SK-N-SH (cell line): Measurements from ENCODE around the gene PPM1E. TPM values are rescaled to one million over a fixed set of nuclear protein-coding genes. Genes with fewer than 3 reads are reported as not detected.

ENCODE experiments used
- CTCF ChIA-PET: fragments of 300-600, 350-600 bp; formaldehyde crosslinking; extraction: SDS; loops from one replicate; lab custom pipeline; 2021; lab: Yijun Ruan, JAX
- POLR2A ChIA-PET: fragments of 350-600 bp; sonication (Branson Sonifier 250); formaldehyde crosslinking; extraction: SDS; loops from one replicate; lab custom pipeline; 2020; ENCODE audit warnings: antibody characterized with exemption, inconsistent platforms; lab: Yijun Ruan, JAX
- DNase-seq: peaks from one replicate; pipeline ENCODE4 v3.0.0; 2012
- H2AFZ ChIP-seq: fragments of 200-600 bp; sonication (generic); 2 replicates; pipeline ENCODE4 v1.8.1; 2016; ENCODE audit warnings: antibody characterized with exemption, mild to moderate bottlenecking, low read depth
- H3F3A ChIP-seq: fragments of 200-600 bp; sonication (generic); replicated peaks from 2 replicates; pipeline ENCODE3; 2016; ENCODE audit warnings: antibody characterized with exemption, mild to moderate bottlenecking; ENCODE audit not compliant: insufficient read depth
- H3K27ac ChIP-seq, 2 experiments: fragments of 200-500 bp in 1 of 2; fragments of 200-600 bp in 1 of 2; sonication (Bioruptor generic) in 1 of 2; sonication (generic), shearing (Covaris generic) in 1 of 2; 2 replicates each; pipeline versions ENCODE4 v1.5.1 to v1.6.1; 2014 to 2016; ENCODE audit warnings: low read depth in 2 of 2, inconsistent platforms in 1 of 2, low read length in 1 of 2, mild to moderate bottlenecking in 1 of 2, mixed read lengths in 1 of 2
- H3K27me3 ChIP-seq: fragments of 200-600 bp; sonication (generic), shearing (Covaris generic); 2 replicates; pipeline ENCODE4 v1.6.1; 2016; ENCODE audit warnings: mixed run types; ENCODE audit not compliant: insufficient read depth
- H3K36me3 ChIP-seq, 2 experiments: fragments of 200-500 bp in 1 of 2; fragments of 200-600 bp in 1 of 2; sonication (Bioruptor generic) in 1 of 2; sonication (generic) in 1 of 2; replicated peaks in 1 of 2; 2 replicates each; pipeline versions ENCODE3 to v1.5.1; 2014 to 2016; ENCODE audit warnings: low read length in 1 of 2, mild to moderate bottlenecking in 1 of 2; ENCODE audit not compliant: insufficient read depth in 2 of 2, control insufficient read depth in 1 of 2
- H3K4me1 ChIP-seq, 2 experiments: fragments of 200-500 bp in 1 of 2; fragments of 200-600 bp in 1 of 2; sonication (Bioruptor generic) in 1 of 2; sonication (generic), shearing (Covaris generic) in 1 of 2; 2 replicates each; pipeline versions ENCODE4 v1.5.1 to v1.6.1; 2014 to 2016; ENCODE audit warnings: low read depth in 1 of 2, low read length in 1 of 2, mixed run types in 1 of 2; ENCODE audit not compliant: insufficient read depth in 2 of 2, control insufficient read depth in 1 of 2
- H3K4me2 ChIP-seq: fragments of 200-600 bp; sonication (generic), shearing (Covaris generic); 2 replicates; pipeline ENCODE4 v1.6.1; 2017; ENCODE audit warnings: mixed run types
- H3K4me3 ChIP-seq, 2 experiments: fragments of 200-500 bp in 1 of 2; fragments of 200-600 bp in 1 of 2; sonication (Bioruptor generic) in 1 of 2; sonication (generic), shearing (Covaris generic) in 1 of 2; 2 replicates each; pipeline versions ENCODE4 v1.5.1 to v1.8.1; 2014 to 2016; ENCODE audit warnings: low read depth in 2 of 2, inconsistent platforms in 1 of 2, low read length in 1 of 2, mild to moderate bottlenecking in 1 of 2, mixed read lengths in 1 of 2, moderate library complexity in 1 of 2
- H3K79me2 ChIP-seq: fragments of 200-600 bp; sonication (generic); 2 replicates; pipeline ENCODE4 v1.8.1; 2017; ENCODE audit warnings: mild to moderate bottlenecking; ENCODE audit not compliant: insufficient read depth
- H3K9ac ChIP-seq: fragments of 200-600 bp; sonication (generic); 2 replicates; pipeline ENCODE4 v1.6.1; 2017; ENCODE audit warnings: mixed run types
- H3K9me2 ChIP-seq: fragments of 200-600 bp; sonication (generic); 2 replicates; pipeline ENCODE4 v1.6.1; 2017; ENCODE audit warnings: mixed run types
- H3K9me3 ChIP-seq: fragments of 200-600 bp; sonication (generic); 2 replicates; pipeline ENCODE4 v1.6.1; 2017; ENCODE audit warnings: mixed run types, mild to moderate bottlenecking, moderate library complexity
- H4K20me1 ChIP-seq: fragments of 200-600 bp; sonication (generic); 2 replicates; pipeline ENCODE4 v1.6.1; 2017; ENCODE audit warnings: mild to moderate bottlenecking, mixed run types; ENCODE audit not compliant: insufficient read depth
- ELF1 ChIP-seq: IDR thresholded peaks from 2 replicates; pipeline ENCODE4 v1.4.0; 2012
- EP300 ChIP-seq, 2 experiments: IDR thresholded peaks; 2 replicates each; pipeline versions ENCODE4 v1.4.0 to v1.6.1; 2012; ENCODE audit warnings: borderline replicate concordance in 1 of 2, low read depth in 1 of 2, low read length in 1 of 2
- EZH2phosphoT487 ChIP-seq: fragments of 200-600 bp; sonication (generic); IDR thresholded peaks from 2 replicates; pipeline ENCODE4 v1.6.1; 2017; ENCODE audit warnings: low read depth, mixed run types, mild to moderate bottlenecking, antibody characterized with exemption, moderate library complexity, borderline replicate concordance
- FOXJ3 ChIP-seq: sonication (generic); formaldehyde crosslinking; IDR thresholded peaks from 2 replicates; pipeline ENCODE4 v1.5.1; 2020; ENCODE audit warnings: mild to moderate bottlenecking, missing genetic modification reagents
- FOXM1 ChIP-seq: IDR thresholded peaks from 2 replicates; pipeline ENCODE4 v1.4.0; 2012; ENCODE audit warnings: low read depth, mild to moderate bottlenecking
- GABPA ChIP-seq: IDR thresholded peaks from 2 replicates; pipeline ENCODE4 v1.4.0; 2012; ENCODE audit warnings: low read depth, mild to moderate bottlenecking
- JUND ChIP-seq: IDR thresholded peaks from 2 replicates; pipeline ENCODE4 v1.4.0; 2012
- MXI1 ChIP-seq: IDR thresholded peaks from 2 replicates; pipeline ENCODE4 v1.6.1; 2012; ENCODE audit warnings: mild to moderate bottlenecking, low read depth, low read length, improper control_type of control experiment
- NFIC ChIP-seq: IDR thresholded peaks from 2 replicates; pipeline ENCODE4 v1.4.0; 2012; ENCODE audit warnings: borderline replicate concordance
- POLR2AphosphoS5 ChIP-seq: IDR thresholded peaks from 2 replicates; pipeline ENCODE4 v1.6.1; 2012; ENCODE audit warnings: low read depth, low read length
- RAD21 ChIP-seq: IDR thresholded peaks from 2 replicates; pipeline ENCODE4 v1.6.1; 2012; ENCODE audit warnings: mild to moderate bottlenecking, low read length
- RFX5 ChIP-seq: IDR thresholded peaks from 2 replicates; pipeline ENCODE4 v1.6.1; 2012; ENCODE audit warnings: mild to moderate bottlenecking, improper control_type of control experiment, low read length
- RXRA ChIP-seq: IDR thresholded peaks from 2 replicates; pipeline ENCODE4 v1.4.0; 2012; ENCODE audit warnings: low read depth, mild to moderate bottlenecking, borderline replicate concordance
- TCF12 ChIP-seq: IDR thresholded peaks from 2 replicates; pipeline ENCODE4 v1.4.0; 2012
- TEAD4 ChIP-seq: IDR thresholded peaks from 2 replicates; pipeline ENCODE4 v1.4.0; 2012; ENCODE audit warnings: mild to moderate bottlenecking, borderline replicate concordance; ENCODE audit not compliant: insufficient read depth
- WGBS: methylation state at CpG from one replicate; pipeline ENCODE4 v1.1.6; 2017; ENCODE audit warnings: low lambda C conversion rate; 5-methylcytosine and 5-hydroxymethylcytosine counted together
- polyA plus RNA-seq, 3 experiments: library from polyadenylated mRNA; depleted of rRNA; stranded (reverse); fragments of >200 nt; gene quantifications; 2 replicates each; pipeline ENCODE4 v1.2.3, GENCODE V29; 2012
- TF ChIP-seq, protein P1 (sequence below): IDR thresholded peaks from 2 replicates; pipeline ENCODE4 v1.4.0; 2012; ENCODE audit warnings: low read depth
- TF ChIP-seq, protein P2 (sequence below): fragments of 150-350 bp; IDR thresholded peaks from 2 replicates; pipeline ENCODE4 v1.6.1; 2016; ENCODE audit warnings: mild to moderate bottlenecking, low read depth, low read length
- TF ChIP-seq, protein P3 (sequence below): fragments of 200-600 bp; sonication (generic); IDR thresholded peaks from 2 replicates; pipeline ENCODE4 v1.6.1; 2017; ENCODE audit warnings: antibody characterized with exemption, mild to moderate bottlenecking, moderate library complexity
- TF ChIP-seq, protein P4 (sequence below): fragments of 150-350 bp; IDR thresholded peaks from 2 replicates; pipeline ENCODE4 v1.6.1; 2017; ENCODE audit warnings: antibody characterized with exemption, low read length, low read depth, borderline replicate concordance
- TF ChIP-seq, protein P5 (sequence below): IDR thresholded peaks from 2 replicates; pipeline ENCODE4 v1.4.0; 2012; ENCODE audit warnings: low read depth, borderline replicate concordance

The PPM1E gene
- polyA plus RNA-seq, 1 of the 3 experiments (the other 2 are of a cell fraction) = 0.08 TPM

DNA sequence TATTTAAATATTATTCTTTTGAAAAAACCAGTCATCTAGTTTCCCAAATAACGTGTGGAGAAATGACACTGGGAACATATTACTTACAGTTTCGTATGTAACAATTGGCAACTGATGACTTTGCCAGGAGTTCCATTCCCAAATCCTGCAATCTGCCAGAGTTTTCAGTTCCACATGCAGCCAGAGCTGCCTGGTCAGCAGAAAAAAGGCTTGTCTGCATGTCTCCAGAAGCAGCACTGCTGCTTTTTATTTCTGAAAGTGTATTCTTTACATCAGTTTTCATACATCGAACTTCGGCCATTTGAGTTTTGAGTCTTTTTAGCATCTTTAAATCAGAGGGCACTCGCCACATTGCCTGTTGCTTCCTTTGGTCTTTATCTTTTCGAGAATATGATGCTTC is 272.7 kb downstream of the PPM1E start:
- CTCF ChIA-PET = no interaction called here

DNA sequence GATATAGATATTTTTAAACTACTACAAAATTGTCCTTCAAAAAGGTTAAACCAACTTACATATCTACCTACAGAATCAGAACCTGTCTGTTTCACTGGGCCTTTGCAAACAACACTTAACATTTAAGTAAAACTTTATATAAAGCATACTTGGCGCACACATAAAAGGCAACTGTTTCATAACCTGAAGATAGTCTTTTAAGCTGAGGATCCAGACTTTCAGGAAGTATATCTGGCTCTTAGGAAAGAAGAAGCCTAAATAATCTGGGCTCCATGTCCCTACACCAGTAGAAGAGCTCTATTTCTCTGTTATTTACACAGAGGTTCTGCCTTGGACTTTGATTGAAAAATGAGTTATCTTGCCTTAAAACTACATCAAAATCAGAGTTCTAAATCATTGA is 275.2 kb downstream of the PPM1E start:
- POLR2A ChIA-PET = no interaction called here
- Histone ChIP-seq H3K79me2 (no peaks in the 10 kb centered on the region), H3K4me3 (no peak overlapping the region), H3K4me2 (no peak overlapping the region), H3F3A (no peaks in the 10 kb centered on the region), H3K9me2 (no peaks in the 10 kb centered on the region), H3K27ac (no peak overlapping the region), H2AFZ (no peak overlapping the region), H3K4me1 (no peaks in the 10 kb centered on the region), H3K27me3 (no peaks in the 10 kb centered on the region), H3K36me3 (peaks cover 45 to 72% of the 10 kb centered on the region in 2 experiments), H3K9me3 (no peaks in the 10 kb centered on the region), H3K9ac (no peak overlapping the region), H4K20me1 (no peaks in the 10 kb centered on the region)
- CTCF ChIA-PET = interaction anchor here (0.8 to 2.0 kb wide), 3 partner anchors 26 to 512 kb away, joined by 4 to 8 read pairs (median 5); no protein-coding TSS in a partner anchor
- 97% methylated on average over 1 of the region's 1 CpG for WGBS
- TF ChIP-seq, protein P1, sequence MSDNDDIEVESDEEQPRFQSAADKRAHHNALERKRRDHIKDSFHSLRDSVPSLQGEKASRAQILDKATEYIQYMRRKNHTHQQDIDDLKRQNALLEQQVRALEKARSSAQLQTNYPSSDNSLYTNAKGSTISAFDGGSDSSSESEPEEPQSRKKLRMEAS = no peak
- TF ChIP-seq, protein P2, sequence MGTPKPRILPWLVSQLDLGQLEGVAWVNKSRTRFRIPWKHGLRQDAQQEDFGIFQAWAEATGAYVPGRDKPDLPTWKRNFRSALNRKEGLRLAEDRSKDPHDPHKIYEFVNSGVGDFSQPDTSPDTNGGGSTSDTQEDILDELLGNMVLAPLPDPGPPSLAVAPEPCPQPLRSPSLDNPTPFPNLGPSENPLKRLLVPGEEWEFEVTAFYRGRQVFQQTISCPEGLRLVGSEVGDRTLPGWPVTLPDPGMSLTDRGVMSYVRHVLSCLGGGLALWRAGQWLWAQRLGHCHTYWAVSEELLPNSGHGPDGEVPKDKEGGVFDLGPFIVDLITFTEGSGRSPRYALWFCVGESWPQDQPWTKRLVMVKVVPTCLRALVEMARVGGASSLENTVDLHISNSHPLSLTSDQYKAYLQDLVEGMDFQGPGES = no peak
- TF ChIP-seq TEAD4 (no peak), MXI1 (no peak), RFX5 (no peak), ELF1 (no peak), POLR2AphosphoS5 (no peak), RAD21 (no peak), FOXM1 (no peak)
- TF ChIP-seq, protein P3, sequence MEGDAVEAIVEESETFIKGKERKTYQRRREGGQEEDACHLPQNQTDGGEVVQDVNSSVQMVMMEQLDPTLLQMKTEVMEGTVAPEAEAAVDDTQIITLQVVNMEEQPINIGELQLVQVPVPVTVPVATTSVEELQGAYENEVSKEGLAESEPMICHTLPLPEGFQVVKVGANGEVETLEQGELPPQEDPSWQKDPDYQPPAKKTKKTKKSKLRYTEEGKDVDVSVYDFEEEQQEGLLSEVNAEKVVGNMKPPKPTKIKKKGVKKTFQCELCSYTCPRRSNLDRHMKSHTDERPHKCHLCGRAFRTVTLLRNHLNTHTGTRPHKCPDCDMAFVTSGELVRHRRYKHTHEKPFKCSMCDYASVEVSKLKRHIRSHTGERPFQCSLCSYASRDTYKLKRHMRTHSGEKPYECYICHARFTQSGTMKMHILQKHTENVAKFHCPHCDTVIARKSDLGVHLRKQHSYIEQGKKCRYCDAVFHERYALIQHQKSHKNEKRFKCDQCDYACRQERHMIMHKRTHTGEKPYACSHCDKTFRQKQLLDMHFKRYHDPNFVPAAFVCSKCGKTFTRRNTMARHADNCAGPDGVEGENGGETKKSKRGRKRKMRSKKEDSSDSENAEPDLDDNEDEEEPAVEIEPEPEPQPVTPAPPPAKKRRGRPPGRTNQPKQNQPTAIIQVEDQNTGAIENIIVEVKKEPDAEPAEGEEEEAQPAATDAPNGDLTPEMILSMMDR = no peak
- DNase-seq = no peak

More for the DNA sequence above, 272.7 kb downstream of the PPM1E start:
- WGBS = 95% methylated on average over 6 of the region's 6 CpGs
- no peaks in the 10 kb centered on the region for H3K9me2 ChIP-seq
- POLR2A ChIA-PET = no interaction called here
- no peak overlapping the region for H3K27ac ChIP-seq
- H3K79me2 ChIP-seq = peaks cover 5% of the 10 kb centered on the region; the same call in 1 of the 2 replicates
- DNase-seq = no peak
- H2AFZ ChIP-seq = no peak overlapping the region
- peaks cover 45 to 56% of the 10 kb centered on the region in 2 experiments for H3K36me3 ChIP-seq
- TF ChIP-seq EP300 (IDR thresholded peaks at IDR 0.05; ENCODE audit: borderline replicate concordance in 1 of 2, low read depth in 1 of 2, low read length in 1 of 2) = no peak
- no peak for TF ChIP-seq EZH2phosphoT487
- TF ChIP-seq, protein P1 = no peak
- TF ChIP-seq, protein P4, sequence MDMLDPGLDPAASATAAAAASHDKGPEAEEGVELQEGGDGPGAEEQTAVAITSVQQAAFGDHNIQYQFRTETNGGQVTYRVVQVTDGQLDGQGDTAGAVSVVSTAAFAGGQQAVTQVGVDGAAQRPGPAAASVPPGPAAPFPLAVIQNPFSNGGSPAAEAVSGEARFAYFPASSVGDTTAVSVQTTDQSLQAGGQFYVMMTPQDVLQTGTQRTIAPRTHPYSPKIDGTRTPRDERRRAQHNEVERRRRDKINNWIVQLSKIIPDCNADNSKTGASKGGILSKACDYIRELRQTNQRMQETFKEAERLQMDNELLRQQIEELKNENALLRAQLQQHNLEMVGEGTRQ = no peak
- TF ChIP-seq, protein P5, sequence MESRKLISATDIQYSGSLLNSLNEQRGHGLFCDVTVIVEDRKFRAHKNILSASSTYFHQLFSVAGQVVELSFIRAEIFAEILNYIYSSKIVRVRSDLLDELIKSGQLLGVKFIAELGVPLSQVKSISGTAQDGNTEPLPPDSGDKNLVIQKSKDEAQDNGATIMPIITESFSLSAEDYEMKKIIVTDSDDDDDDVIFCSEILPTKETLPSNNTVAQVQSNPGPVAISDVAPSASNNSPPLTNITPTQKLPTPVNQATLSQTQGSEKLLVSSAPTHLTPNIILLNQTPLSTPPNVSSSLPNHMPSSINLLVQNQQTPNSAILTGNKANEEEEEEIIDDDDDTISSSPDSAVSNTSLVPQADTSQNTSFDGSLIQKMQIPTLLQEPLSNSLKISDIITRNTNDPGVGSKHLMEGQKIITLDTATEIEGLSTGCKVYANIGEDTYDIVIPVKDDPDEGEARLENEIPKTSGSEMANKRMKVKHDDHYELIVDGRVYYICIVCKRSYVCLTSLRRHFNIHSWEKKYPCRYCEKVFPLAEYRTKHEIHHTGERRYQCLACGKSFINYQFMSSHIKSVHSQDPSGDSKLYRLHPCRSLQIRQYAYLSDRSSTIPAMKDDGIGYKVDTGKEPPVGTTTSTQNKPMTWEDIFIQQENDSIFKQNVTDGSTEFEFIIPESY = no peak
- no peak for TF ChIP-seq JUND
- no peak for TF ChIP-seq NFIC
- TF ChIP-seq GABPA = no peak
- TF ChIP-seq TCF12 = no peak
- no peak for TF ChIP-seq RXRA
- no peak for TF ChIP-seq FOXJ3 (CRISPR knock-in tag)
- no peak overlapping the region for H3K4me3 ChIP-seq
- no peak overlapping the region for H3K9ac ChIP-seq
- no peaks in the 10 kb centered on the region for H3K27me3 ChIP-seq
- H3K4me1 ChIP-seq = no peaks in the 10 kb centered on the region
- H3K4me2 ChIP-seq = no peak overlapping the region
- no peaks in the 10 kb centered on the region for H3K9me3 ChIP-seq
- peaks cover 5% of the 10 kb centered on the region for H3F3A ChIP-seq
- H4K20me1 ChIP-seq = no peaks in the 10 kb centered on the region
